ENCODE measurements around the gene KIAA0513.

DNA sequence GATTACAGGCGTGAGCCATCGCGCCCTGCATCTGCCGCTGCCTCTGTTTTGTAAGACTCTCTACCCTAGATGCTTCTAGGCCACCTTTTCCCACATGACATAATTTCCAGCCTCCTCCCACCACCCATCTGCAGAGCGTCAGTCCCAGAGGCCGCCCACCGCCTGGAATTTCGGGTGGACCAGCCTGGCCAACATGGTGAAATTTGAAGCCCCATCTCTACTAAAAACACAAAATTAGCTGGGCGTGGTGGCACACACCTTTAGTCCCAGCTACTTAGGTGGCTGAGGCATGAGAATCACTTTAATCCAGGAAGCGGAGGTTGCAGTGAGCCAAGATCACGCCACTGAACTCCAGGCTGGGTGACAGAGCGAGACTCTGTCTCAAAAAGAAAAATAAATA, 89.8 kb downstream of the KIAA0513 start:
- TF ChIP-seq, protein P1, sequence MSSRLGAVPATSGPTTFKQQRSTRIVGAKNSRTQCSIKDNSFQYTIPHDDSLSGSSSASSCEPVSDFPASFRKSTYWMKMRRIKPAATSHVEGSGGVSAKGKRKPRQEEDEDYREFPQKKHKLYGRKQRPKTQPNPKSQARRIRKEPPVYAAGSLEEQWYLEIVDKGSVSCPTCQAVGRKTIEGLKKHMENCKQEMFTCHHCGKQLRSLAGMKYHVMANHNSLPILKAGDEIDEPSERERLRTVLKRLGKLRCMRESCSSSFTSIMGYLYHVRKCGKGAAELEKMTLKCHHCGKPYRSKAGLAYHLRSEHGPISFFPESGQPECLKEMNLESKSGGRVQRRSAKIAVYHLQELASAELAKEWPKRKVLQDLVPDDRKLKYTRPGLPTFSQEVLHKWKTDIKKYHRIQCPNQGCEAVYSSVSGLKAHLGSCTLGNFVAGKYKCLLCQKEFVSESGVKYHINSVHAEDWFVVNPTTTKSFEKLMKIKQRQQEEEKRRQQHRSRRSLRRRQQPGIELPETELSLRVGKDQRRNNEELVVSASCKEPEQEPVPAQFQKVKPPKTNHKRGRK (CRISPR knock-in tag; IDR thresholded peaks at IDR 0.05; ENCODE audit: borderline replicate concordance), result no peak
- TF ChIP-seq, protein P2, sequence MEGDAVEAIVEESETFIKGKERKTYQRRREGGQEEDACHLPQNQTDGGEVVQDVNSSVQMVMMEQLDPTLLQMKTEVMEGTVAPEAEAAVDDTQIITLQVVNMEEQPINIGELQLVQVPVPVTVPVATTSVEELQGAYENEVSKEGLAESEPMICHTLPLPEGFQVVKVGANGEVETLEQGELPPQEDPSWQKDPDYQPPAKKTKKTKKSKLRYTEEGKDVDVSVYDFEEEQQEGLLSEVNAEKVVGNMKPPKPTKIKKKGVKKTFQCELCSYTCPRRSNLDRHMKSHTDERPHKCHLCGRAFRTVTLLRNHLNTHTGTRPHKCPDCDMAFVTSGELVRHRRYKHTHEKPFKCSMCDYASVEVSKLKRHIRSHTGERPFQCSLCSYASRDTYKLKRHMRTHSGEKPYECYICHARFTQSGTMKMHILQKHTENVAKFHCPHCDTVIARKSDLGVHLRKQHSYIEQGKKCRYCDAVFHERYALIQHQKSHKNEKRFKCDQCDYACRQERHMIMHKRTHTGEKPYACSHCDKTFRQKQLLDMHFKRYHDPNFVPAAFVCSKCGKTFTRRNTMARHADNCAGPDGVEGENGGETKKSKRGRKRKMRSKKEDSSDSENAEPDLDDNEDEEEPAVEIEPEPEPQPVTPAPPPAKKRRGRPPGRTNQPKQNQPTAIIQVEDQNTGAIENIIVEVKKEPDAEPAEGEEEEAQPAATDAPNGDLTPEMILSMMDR (IDR thresholded peaks at IDR 0.05), result no peak
- TF ChIP-seq NR1H2 (CRISPR knock-in tag; IDR thresholded peaks at IDR 0.05) (no peak), SP1 (CRISPR knock-in tag; conservative IDR thresholded peaks at IDR 0.05) (no peak), AFF4 (CRISPR knock-in tag; IDR thresholded peaks at IDR 0.05; ENCODE audit: borderline replicate concordance) (no peak), GTF2I (CRISPR knock-in tag; conservative IDR thresholded peaks at IDR 0.05) (no peak), ZNF396 (CRISPR knock-in tag; IDR thresholded peaks at IDR 0.05; ENCODE audit: borderline replicate concordance) (no peak), ELF4 (CRISPR knock-in tag; IDR thresholded peaks at IDR 0.05; ENCODE audit: low read depth) (no peak), ZNF317 (CRISPR knock-in tag; IDR thresholded peaks at IDR 0.05; ENCODE audit: borderline replicate concordance, low read depth) (no peak), ZNF416 (CRISPR knock-in tag; IDR thresholded peaks at IDR 0.05) (no peak), E2F4 (CRISPR knock-in tag; IDR thresholded peaks at IDR 0.05; ENCODE audit: borderline replicate concordance, low read depth) (no peak)

All from WTC11 (cell line).